Caco-2 (cell line): ENCODE measurements around the gene PET100. TPM values are rescaled to one million over a fixed set of nuclear protein-coding genes. Genes with fewer than 3 reads are reported as not detected.

Source experiments
- BruUV-seq: library from RNA; stranded (reverse); fragments of 400-500 nt; replicated peaks from 2 replicates; lab custom pipeline; 2021; lab: Mats Ljungman, UMichigan
- CTCF ChIA-PET: fragments of 300-600 bp; sonication (Branson Sonifier 250); formaldehyde crosslinking; loops from one replicate; lab custom pipeline; 2022; ENCODE audit warnings: antibody characterized with exemption; lab: Charles Lee
- POLR2A ChIA-PET: fragments of 300-600 bp; sonication (Branson Sonifier 250); formaldehyde crosslinking; loops from one replicate; lab custom pipeline; 2022; ENCODE audit warnings: antibody characterized with exemption; lab: Charles Lee
- DNase-seq, 2 experiments: peaks; one replicate each; pipeline versions ENCODE4 v3.0.0 to v3.0.0-alpha.2; 2020 to 2022
- H3K27me3 ChIP-seq: replicated peaks from 2 replicates; pipeline ENCODE4 v1.6.0; 2011; ENCODE audit warnings: low read length; ENCODE audit not compliant: control insufficient read depth, insufficient read depth
- H3K36me3 ChIP-seq: 2 replicates; pipeline ENCODE4 v1.5.1; 2011; ENCODE audit warnings: low read length; ENCODE audit not compliant: control insufficient read depth, insufficient read depth
- H3K4me1 ChIP-seq: fragments of 250-450 bp; sonication (Bioruptor Pico); 2 replicates; pipeline ENCODE4 v1.5.1; 2020; ENCODE audit warnings: mild to moderate bottlenecking
- H3K4me3 ChIP-seq: 2 replicates; pipeline ENCODE4 v1.5.1; 2011; ENCODE audit warnings: low read depth, mild to moderate bottlenecking, control low read depth, low read length
- H3K9me3 ChIP-seq: fragments of 250-450 bp; sonication (Bioruptor Pico); 2 replicates; pipeline ENCODE4 v1.5.1; 2020; ENCODE audit warnings: mild to moderate bottlenecking, moderate library complexity
- H3K27ac Mint-ChIP-seq: one replicate; pipeline ENCODE4 v1.8.0; 2022; ENCODE audit warnings: mixed read lengths; ENCODE audit not compliant: unreplicated experiment
- H3K27me3 Mint-ChIP-seq: one replicate; pipeline ENCODE4 v1.8.0; 2022; ENCODE audit warnings: mixed read lengths; ENCODE audit not compliant: insufficient read depth, unreplicated experiment
- H3K36me3 Mint-ChIP-seq: one replicate; pipeline ENCODE4 v1.8.0; 2022; ENCODE audit warnings: mild to moderate bottlenecking, mixed read lengths; ENCODE audit not compliant: insufficient read depth, unreplicated experiment
- H3K4me1 Mint-ChIP-seq: one replicate; pipeline ENCODE4 v1.8.0; 2022; ENCODE audit warnings: low read depth, mixed read lengths; ENCODE audit not compliant: unreplicated experiment
- H3K4me3 Mint-ChIP-seq: one replicate; pipeline ENCODE4 v1.8.0; 2022; ENCODE audit warnings: mild to moderate bottlenecking, moderate library complexity, mixed read lengths; ENCODE audit not compliant: unreplicated experiment
- H3K9me3 Mint-ChIP-seq: one replicate; pipeline ENCODE4 v1.8.0; 2022; ENCODE audit warnings: mixed read lengths; ENCODE audit not compliant: unreplicated experiment
- intact Hi-C: fragments of 100-400 bp; cut with micrococcal nuclease; formaldehyde crosslinking; loops from one replicate; pipeline ENCODE4 v1.10.0; 2022; ENCODE audit not compliant: unreplicated experiment
- total RNA-seq: library from RNA; stranded (reverse); gene quantifications from 2 replicates; pipeline ENCODE4 v1.2.3, GENCODE V29; 2022
- TF ChIP-seq, protein P1 (sequence below), 2 experiments: fragments of 200-600 bp in 1 of 2; IDR thresholded peaks; 1 replicate in 1 of 2; 2 replicates in 1 of 2; pipeline versions ENCODE4 v1.5.1 to v1.8.0; 2011 to 2022; ENCODE audit warnings: antibody characterized with exemption in 1 of 2, control low read depth in 1 of 2, inconsistent platforms in 1 of 2, low read depth in 1 of 2, low read length in 1 of 2, mild to moderate bottlenecking in 1 of 2, moderate library complexity in 1 of 2; ENCODE audit not compliant: insufficient read depth in 1 of 2, severe bottlenecking in 1 of 2, unreplicated experiment in 1 of 2

Gene PET100
- total RNA-seq, 1 experiment from 2014 or later = 139 TPM

DNA sequence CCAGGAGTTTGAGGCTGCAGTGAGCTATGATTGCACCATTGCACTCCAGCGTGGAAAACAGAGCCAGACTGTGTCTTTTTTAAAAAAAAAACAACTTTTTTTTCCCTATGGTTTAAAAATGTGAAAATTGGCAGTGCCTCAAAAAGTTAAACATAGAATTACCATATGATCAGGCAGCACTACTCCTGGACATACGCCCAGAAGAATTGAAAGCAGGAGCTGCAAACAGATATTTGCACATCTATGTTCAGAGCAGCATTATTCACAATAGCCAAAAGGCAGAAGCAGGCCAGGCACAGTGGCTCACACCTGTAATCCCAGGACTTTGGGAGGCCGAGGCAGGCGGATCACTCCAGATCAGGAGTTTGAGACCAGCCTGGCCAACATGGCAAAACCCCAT, 35.5 kb downstream of the PET100 start:
- no TSS peak for BruUV-seq
- Mint-ChIP-seq H3K9me3 (no peaks in the 10 kb centered on the region), H3K4me1 (no peaks in the 10 kb centered on the region), H3K27me3 (peaks cover 7% of the 10 kb centered on the region), H3K36me3 (peaks cover under 1% of the 10 kb centered on the region), H3K27ac (no peak overlapping the region), H3K4me3 (no peak overlapping the region)
- TF ChIP-seq, protein P1, sequence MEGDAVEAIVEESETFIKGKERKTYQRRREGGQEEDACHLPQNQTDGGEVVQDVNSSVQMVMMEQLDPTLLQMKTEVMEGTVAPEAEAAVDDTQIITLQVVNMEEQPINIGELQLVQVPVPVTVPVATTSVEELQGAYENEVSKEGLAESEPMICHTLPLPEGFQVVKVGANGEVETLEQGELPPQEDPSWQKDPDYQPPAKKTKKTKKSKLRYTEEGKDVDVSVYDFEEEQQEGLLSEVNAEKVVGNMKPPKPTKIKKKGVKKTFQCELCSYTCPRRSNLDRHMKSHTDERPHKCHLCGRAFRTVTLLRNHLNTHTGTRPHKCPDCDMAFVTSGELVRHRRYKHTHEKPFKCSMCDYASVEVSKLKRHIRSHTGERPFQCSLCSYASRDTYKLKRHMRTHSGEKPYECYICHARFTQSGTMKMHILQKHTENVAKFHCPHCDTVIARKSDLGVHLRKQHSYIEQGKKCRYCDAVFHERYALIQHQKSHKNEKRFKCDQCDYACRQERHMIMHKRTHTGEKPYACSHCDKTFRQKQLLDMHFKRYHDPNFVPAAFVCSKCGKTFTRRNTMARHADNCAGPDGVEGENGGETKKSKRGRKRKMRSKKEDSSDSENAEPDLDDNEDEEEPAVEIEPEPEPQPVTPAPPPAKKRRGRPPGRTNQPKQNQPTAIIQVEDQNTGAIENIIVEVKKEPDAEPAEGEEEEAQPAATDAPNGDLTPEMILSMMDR (IDR thresholded peaks at IDR 0.05; ENCODE audit: insufficient read depth in 1 of 2, low read depth in 1 of 2, low read length in 1 of 2, severe bottlenecking in 1 of 2, unreplicated experiment in 1 of 2) = no peak
- no peaks in the 10 kb centered on the region for H3K9me3 ChIP-seq
- ChIA-PET POLR2A (no interaction called here), CTCF (no interaction called here)
- intact Hi-C loops = no loop called here
- no peaks in the 10 kb centered on the region for H3K27me3 ChIP-seq
- no peaks in the 10 kb centered on the region for H3K4me1 ChIP-seq
- H3K4me3 ChIP-seq = no peak overlapping the region
- H3K36me3 ChIP-seq = no peaks in the 10 kb centered on the region
- no peak for DNase-seq

DNA sequence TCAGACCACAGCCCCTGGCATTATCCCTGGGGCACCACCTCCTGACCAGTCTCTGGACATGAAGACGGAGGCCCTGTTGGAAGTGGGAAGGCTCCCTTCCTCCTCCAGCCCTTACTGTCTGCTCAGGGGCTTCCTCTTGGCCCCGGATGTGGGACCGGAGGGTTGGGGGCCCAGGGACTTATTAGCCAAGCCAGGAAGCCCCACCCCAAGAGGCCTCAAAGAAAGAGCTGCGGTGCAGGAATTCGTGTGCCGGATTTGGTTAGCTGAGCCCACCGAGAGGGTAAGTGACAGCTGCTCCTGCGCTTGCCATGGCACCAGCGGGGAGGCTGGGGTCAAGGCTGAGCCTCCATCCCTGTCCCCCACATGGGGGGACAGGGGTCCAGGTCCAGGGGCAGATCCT, 39.2 kb downstream of the PET100 start, which contains the start of gene RETN:
Gene RETN, plus strand, starts transcription at position 208 of the 400 bp plus-strand sequence. CDS start 278 bp downstream, outside the sequence.
- Histone ChIP-seq H3K36me3 (no peaks in the 10 kb centered on the region), H3K27me3 (no peaks in the 10 kb centered on the region), H3K4me1 (no peaks in the 10 kb centered on the region), H3K4me3 (peak within 1 kb of the TSS; percentile 34), H3K9me3 (no peaks in the 10 kb centered on the region)
- Mint-ChIP-seq H3K27me3 (peaks cover 7% of the 10 kb centered on the region), H3K4me3 (peak within 1 kb of the TSS; percentile 78), H3K36me3 (peaks cover 11% of the 10 kb centered on the region), H3K4me1 (no peaks in the 10 kb centered on the region), H3K27ac (no peak within 1 kb of the TSS), H3K9me3 (no peaks in the 10 kb centered on the region)
- TF ChIP-seq, protein P1 (IDR thresholded peaks at IDR 0.05; ENCODE audit: insufficient read depth in 1 of 2, low read depth in 1 of 2, low read length in 1 of 2, severe bottlenecking in 1 of 2, unreplicated experiment in 1 of 2) = no peak
- intact Hi-C loops = no loop called here
- ChIA-PET POLR2A (no interaction called here), CTCF (interaction anchor here (1.7 kb wide), 1 partner anchor 12 kb away, joined by 9 read pairs; the partner anchor contains the start of gene TRAPPC5)
- no TSS peak for BruUV-seq
- no peak for DNase-seq

DNA sequence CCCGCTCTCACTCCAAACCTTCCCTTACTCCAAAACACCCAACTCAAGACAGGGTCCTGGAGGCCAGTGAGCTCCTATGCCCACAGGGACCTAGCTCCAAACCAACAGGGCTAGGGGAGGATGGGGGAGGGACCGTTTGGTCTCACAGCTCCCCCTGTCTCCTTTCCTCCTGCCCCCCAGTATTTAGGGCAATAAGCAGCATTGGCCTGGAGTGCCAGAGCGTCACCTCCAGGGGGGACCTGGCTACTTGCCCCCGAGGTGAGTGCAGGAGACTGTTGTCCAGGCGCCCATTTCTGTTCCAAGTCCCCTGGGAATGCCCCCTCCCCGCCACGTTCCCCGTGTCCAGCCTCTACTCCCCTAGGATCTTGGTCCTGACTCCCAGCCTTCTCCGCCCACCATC, 40.0 kb downstream of the PET100 start:
- Mint-ChIP-seq H3K36me3 (peaks cover 16% of the 10 kb centered on the region), H3K27ac (no peak overlapping the region), H3K9me3 (peaks cover 6% of the 10 kb centered on the region), H3K27me3 (peaks cover 9% of the 10 kb centered on the region), H3K4me1 (no peaks in the 10 kb centered on the region), H3K4me3 (peak overlapping the region; percentile 78)
- Histone ChIP-seq H3K27me3 (no peaks in the 10 kb centered on the region), H3K9me3 (no peaks in the 10 kb centered on the region), H3K36me3 (no peaks in the 10 kb centered on the region), H3K4me3 (peak overlapping the region; percentile 34), H3K4me1 (no peaks in the 10 kb centered on the region)
- BruUV-seq = no TSS peak
- TF ChIP-seq, protein P1 (IDR thresholded peaks at IDR 0.05; ENCODE audit: insufficient read depth in 1 of 2, low read depth in 1 of 2, low read length in 1 of 2, severe bottlenecking in 1 of 2, unreplicated experiment in 1 of 2) = no peak
- DNase-seq = no peak
- ChIA-PET POLR2A (no interaction called here), CTCF (interaction anchor here (1.7 kb wide), 1 partner anchor 11 kb away, joined by 9 read pairs; the partner anchor contains the start of gene TRAPPC5)
- intact Hi-C loops = no loop called here
